ENCODE results near the gene MMGT1.
A peak's percentile ranks its signal among the peaks of the same experiment; 100 is the strongest.

Gene MMGT1

DNA sequence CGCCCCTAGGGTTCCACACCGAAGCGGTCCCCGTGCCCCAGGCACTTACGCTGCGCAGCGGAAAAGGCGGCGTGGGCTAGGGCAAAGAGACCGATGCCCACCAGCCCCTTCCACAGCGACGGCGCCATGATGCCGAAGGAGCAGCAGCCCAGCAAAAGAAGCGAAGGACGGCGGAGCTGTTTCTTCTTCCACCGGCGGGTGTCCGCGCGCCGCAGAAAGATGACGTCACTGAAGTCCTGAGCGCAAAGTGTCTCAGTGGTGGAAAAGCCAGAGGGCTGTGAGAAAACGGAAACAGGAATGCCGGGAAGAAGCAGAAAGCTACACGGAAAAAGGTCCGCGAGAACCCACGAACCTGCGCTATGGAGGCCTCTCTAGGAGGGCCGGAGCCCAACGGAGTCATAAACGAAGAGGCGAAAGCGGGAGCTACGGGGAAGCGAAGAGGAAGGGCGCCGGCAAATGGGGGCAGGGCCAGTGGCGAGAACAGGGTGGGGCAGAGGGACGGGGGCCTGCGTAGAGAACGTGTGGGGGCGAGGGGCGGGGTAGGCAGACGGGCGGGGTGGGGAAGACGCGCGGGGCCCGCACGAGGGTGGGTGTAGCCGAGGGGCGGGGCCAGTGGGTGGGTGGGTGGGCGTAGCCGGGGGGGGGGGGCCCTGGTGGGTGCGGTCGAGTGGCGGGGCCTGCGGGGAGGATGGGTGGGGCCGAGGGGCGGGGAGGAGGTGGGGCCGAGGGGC, at the start of gene MMGT1:
TSS of gene MMGT1 (minus strand) at position 441 of the 731 bp plus-strand sequence. CDS start at position 128, 313 bp downstream.
- peak; percentile 92 for DNase-seq

DNA sequence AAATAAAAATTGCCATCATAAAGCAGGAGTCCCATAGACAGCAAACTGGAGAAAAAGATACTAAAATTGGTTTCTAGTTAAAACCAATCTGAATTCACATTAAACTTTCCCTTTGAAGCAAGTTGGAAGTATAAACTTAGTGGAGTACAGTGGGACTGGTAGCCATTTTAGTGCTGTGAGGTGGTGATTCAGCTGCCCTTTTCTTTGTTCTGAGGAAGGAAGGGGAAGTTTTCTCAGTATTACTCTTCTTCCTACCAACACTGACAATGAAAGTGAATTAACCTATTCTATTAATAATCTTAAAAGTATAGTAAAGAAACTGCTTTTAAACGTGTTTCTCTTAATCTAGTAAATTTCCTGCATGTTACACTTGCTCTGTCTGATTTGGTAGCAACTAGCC, 48.1 kb upstream of the MMGT1 start:
- in situ Hi-C loops (cut with MboI; ENCODE audit: low pct_unique_long_range_greater_than_20kb, low sequenced_read_pairs): no loop called here
- no peak for DNase-seq

More for the DNA sequence above, at the start of gene MMGT1:
- in situ Hi-C loops (cut with MboI; ENCODE audit: low pct_unique_long_range_greater_than_20kb, low sequenced_read_pairs): no loop called here

DNA sequence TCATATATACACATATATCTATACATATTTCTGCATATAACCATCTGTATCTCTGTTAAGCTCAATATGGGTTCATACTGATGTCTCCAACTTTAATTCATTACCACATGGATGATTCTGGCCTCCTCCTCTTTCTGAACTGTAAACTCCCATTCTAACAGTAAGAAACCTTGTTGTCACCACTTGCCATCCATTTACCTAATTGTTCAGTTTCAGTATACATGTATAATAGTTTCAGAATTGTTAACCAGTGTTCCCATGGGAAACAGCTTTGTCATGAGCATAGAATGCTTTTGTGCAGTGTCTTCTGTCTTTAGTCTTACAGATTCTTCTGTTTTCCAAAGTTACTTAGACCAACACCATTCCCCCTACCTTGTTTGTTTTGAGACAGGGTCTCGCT, 47.4 kb upstream of the MMGT1 start:
- DNase-seq: no peak
- in situ Hi-C loops (cut with MboI; ENCODE audit: low pct_unique_long_range_greater_than_20kb, low sequenced_read_pairs): no loop called here

DNA sequence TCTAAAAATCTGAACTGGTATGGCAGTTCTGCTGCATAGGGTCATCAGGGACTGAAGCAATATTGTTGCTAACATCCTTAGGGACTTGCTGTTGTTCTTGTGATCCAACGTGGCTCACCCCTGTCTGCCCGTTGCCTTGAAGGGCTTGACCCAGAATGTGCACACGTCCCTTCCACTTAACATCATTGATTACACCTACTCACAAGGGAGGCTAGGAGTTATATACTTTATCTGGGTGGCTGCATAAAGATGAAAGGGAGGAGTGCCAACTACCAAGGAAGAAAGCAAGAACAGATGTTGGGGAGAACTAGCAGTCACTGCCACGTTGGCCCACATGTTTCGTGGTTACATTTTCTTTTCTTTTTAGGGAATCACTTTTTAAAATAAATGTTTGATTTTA, 45.4 kb upstream of the MMGT1 start:
- in situ Hi-C loops (cut with MboI; ENCODE audit: low pct_unique_long_range_greater_than_20kb, low sequenced_read_pairs): no loop called here
- no peak for DNase-seq

DNA sequence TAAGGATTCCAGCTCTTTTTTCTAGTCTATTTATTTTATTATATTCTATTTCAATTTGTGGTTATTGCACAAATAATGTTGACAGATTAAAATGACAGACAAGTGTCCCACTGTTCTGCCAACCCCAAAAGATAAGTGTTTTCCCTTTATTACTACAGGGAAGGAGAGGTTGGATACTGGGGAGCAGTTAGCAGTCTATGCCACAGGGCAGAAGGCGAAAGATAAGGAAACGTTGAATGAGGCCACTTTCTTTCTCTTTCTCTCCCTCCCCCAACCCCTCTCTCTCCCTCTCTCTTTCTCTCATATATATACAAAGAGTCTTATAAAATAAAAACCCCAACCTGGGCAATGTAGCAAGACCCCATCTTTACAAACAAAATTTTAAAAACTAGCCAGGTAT, 43.1 kb upstream of the MMGT1 start:
- in situ Hi-C loops (cut with MboI; ENCODE audit: low pct_unique_long_range_greater_than_20kb, low sequenced_read_pairs): no loop called here
- DNase-seq: no peak

DNA sequence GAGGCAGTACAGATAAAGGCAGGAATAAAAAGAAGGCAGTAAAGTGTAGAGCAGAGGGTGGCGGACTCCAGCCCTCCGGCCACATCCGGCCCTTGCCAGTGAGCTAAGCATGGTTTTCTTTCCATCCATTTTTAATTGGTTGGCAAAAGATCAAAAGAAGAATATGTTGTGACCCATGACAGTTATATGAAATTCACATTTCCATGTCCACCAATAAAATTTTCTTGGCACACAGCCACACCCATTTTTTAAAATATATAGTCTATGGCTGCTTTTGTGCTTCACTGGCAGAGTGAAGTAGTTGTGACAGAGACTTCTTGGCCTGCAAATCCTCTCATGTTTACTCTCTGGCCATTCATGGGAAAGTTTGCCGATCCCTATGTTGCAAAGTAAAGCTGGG, 41.2 kb upstream of the MMGT1 start:
- in situ Hi-C loops (cut with MboI; ENCODE audit: low pct_unique_long_range_greater_than_20kb, low sequenced_read_pairs): no loop called here
- no peak for DNase-seq

DNA sequence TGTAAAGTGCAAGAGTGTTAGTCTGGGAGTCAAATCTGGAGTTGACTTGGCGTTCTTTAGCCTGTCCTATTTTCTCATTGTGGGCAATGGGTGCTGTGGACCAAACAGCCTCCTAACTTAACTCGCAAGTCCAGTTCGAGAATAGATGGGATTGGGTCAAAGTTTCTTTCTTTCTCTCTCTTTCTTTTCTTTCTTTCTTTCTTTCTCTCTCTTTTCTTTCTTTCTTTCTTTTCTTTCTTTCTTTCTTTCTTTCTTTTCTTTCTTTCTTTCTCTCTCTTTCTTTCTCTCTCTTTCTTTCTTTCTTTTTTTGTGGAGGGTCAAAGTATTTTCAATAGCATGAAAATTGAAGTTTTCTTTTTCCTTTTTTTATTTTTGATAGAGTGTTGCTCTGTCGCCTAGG, 14.5 kb upstream of the MMGT1 start:
- DNase-seq: no peak

DNA sequence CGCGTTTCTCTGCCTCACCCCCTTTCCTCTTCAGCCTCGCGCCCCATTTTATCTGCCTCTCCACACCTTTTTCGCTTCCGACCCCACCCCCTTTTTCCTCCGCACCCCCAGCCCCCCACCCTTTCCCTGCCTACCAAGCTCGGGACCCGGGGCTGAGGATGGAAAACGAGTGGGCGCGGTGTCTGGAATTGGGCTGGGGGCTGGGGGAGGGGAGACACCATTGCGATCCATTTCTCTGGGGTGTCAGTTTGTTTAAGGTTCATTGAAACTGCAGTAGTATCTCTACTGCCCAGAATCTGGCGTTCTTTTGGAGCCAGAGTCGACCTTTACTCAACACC, 12.2 kb upstream of the MMGT1 start:
- DNase-seq: no peak
- in situ Hi-C loops (cut with MboI; ENCODE audit: low pct_unique_long_range_greater_than_20kb, low sequenced_read_pairs): no loop called here

More for the DNA sequence above, 14.5 kb upstream of the MMGT1 start:
- in situ Hi-C loops (cut with MboI; ENCODE audit: low pct_unique_long_range_greater_than_20kb, low sequenced_read_pairs): no loop called here

DNA sequence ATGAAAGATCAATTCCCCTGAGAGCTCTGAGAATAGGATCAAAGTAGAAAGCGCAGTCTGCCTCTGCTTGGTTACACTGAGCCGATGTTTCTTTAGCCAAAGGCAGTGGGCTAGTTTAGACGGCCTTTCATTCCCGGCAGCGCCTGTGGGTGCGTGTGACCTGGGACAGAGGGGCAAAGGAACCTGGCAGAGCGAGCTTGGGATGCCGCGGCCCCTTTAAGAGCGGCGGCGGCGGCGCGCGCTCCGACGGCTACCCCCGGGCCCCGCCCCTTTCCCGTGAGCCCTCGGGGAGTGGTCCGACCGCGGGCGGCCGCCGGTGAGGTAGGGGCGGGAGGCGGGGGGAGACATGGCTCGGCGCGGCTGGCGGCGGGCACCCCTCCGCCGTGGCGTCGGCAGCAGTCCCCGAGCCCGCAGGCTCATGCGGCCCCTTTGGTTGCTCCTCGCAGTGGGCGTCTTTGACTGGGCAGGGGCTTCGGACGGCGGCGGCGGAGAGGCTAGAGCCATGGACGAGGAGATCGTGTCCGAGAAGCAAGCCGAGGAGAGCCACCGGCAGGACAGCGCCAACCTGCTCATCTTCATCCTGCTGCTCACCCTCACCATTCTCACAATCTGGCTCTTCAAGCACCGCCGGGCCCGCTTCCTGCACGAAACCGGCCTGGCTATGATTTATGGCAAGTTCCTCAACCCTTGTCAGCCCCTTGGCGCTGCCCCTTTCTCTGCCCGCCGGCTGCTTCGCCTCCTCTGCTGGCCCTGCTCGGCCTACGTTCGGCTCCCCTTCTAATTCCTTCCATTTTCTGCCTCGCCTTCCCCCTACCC, 11.6 kb upstream of the MMGT1 start, which contains the start of gene SLC9A6:
TSS of gene SLC9A6 (plus strand) at position 279 of the 816 bp plus-strand sequence. CDS start at position 503, 224 bp downstream.
- in situ Hi-C loops (cut with MboI; ENCODE audit: low pct_unique_long_range_greater_than_20kb, low sequenced_read_pairs): no loop called here
- peak; percentile 81 for DNase-seq

DNA sequence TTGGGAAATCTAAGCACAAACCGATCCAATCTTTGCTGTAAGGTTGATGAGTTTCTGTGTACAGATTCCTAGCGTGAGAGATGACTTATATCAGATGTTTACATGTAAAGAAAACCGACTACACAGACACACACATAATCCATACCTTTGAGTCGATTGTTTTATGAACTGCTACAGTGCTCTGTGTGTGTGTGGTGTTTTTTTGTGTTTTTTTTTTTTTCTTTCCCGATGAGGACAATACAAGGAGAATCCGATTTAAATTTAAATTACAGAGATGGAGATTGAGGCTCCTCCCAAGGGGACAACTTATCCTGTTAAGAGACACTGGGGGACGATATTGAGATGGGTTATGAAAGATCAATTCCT, 11.0 kb upstream of the MMGT1 start:
- peak; percentile 25 for DNase-seq
- in situ Hi-C loops (cut with MboI; ENCODE audit: low pct_unique_long_range_greater_than_20kb, low sequenced_read_pairs): no loop called here

DNA sequence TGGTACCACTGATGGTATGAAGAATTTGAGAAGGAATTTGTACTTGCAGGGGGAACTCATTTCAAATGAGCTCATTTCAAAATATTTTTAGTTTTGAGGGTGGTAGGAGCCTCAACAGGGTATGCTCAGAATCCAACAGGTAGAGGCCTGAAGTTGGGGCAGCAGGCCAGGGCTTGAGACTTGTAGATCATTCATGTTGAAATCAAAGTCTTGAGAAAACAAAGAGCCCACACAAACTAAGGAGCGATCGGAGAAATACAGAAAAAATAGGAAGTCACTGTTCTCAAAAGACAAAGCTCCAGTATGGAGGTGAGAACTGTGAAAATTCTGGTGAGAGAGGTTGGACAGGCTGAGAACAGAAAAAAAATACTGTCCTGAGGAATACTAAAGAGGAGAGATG, 10.5 kb upstream of the MMGT1 start:
- DNase-seq: peak; percentile 21
- in situ Hi-C loops (cut with MboI; ENCODE audit: low pct_unique_long_range_greater_than_20kb, low sequenced_read_pairs): no loop called here

DNA sequence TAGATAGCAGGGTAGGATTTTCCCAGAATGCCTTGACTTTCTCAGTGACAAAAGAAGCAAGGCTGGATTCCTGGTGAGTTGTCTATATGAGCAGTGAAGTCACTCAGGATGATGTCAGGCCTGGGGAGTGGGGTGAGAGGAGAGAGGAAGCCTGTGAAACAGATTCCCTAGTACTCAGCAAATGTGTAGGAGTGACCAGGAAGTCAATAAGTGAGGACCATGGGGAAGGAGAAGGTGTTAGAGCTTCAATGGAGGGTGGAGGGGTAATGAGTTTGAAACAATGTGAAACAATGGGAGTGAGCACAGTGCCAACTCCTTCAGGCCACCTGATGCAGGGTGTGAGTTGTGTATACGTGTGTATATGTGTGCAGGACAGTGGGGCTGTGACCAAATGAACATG, 9.1 kb upstream of the MMGT1 start:
- peak; percentile 35 for DNase-seq
- in situ Hi-C loops (cut with MboI; ENCODE audit: low pct_unique_long_range_greater_than_20kb, low sequenced_read_pairs): no loop called here

DNA sequence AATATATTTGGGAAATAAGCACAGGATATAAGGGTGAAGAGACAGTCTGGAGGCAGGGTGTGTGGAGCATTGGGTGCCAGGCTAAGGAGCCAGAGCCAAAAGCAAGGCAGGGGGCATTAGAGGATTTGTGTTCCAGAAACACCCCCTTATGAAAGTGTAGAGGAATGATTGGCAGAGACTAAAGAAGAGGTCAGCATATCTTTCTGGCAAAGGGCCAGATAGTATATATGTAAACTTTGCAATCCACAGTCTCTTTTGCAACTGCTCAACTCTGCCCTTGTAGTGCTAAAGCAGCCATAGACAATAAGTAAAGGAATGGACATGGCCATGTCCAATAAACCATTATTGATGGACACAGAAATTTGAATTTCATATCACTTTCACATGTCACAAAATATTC, 7.9 kb upstream of the MMGT1 start:
- in situ Hi-C loops (cut with MboI; ENCODE audit: low pct_unique_long_range_greater_than_20kb, low sequenced_read_pairs): no loop called here
- peak; percentile 16 for DNase-seq

DNA sequence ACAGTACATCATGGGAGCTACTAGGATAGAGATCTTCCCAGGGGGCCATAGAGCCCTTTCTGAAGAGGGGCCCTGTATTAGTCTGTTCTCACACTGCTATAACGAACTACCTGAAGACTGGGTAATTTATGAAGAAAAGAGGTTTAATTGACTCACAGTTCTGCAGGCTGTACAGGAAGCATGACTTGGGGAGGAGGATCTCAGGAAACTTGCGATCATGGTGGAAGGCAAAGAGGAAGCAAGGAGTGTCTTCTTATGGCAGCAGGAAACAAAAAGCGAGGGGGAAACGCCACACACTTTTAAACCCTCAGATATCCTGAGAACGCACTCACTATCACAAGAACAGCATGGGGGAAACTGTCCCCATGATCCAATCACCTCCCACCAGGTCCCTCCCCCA, 7.2 kb upstream of the MMGT1 start:
- in situ Hi-C loops (cut with MboI; ENCODE audit: low pct_unique_long_range_greater_than_20kb, low sequenced_read_pairs): no loop called here
- DNase-seq: peak; percentile 61

DNA sequence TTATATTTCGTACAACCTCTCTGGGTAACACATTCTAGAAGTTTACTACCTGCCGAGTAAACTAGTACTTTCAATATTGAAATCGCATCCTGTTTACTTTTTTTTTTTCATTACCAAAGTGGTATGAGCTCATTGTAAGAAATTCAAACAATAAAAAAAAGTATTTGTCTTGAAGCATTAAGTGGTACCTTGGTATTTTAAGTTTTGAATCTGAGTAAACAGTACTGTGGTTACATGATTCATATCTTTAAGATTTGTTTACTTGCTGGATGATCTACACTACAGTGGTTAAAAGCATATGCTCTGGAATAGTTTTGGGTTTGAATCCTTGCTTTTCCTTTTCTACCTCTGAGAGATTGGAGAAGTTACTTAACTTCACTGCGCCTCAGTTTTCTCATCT, 3.8 kb upstream of the MMGT1 start:
- in situ Hi-C loops (cut with MboI; ENCODE audit: low pct_unique_long_range_greater_than_20kb, low sequenced_read_pairs): no loop called here
- DNase-seq: no peak

DNA sequence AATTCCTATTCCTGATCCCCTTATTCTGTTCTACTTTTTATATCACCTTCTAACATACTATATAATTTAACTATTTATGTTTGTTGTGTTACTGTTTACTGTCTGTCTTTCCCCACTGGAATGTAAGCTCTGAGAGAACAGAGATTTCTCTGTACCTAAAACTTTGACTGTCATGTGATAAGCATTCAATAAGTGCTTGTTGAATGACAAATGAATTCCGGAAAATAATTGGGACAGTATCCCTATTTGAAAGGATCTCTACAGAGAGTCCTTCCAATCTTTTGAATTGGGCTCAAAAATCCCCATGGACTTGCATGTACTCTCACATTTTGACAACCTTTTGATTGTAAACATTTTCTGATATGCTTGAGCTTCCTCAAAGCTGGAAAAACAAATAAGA, 1.6 kb upstream of the MMGT1 start:
- in situ Hi-C loops (cut with MboI; ENCODE audit: low pct_unique_long_range_greater_than_20kb, low sequenced_read_pairs): no loop called here
- DNase-seq: no peak

DNA sequence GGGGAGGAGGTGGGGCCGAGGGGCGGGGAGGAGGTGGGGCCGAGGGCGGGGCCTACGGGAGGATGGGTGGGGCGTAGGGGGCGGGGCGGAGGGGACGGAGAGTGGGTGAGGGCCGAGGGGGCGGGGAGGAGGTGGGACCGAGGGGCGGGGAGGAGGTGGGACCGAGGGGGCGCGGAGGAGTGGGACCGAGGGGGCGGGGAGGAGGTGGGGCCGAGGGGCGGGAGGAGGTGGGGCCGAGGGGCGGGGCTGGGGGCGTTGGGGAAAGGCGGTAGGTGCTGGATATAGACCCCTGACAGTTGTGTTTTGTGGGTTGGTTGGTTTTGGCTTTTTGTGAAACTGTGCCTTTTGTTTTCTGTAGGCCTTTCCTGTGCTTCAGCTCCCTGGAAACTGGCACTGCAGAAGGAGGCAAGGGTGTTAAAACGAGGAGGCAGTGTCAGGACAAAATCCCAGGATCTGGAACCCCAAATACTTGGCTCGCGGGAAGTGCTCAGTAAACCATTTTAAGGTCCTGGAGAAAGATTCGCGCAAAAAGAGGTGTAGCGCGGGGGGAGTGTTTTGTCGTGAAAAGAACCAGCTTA, 580 bp upstream of the MMGT1 start:
- in situ Hi-C loops (cut with MboI; ENCODE audit: low pct_unique_long_range_greater_than_20kb, low sequenced_read_pairs): no loop called here
- DNase-seq: peak; percentile 36

DNA sequence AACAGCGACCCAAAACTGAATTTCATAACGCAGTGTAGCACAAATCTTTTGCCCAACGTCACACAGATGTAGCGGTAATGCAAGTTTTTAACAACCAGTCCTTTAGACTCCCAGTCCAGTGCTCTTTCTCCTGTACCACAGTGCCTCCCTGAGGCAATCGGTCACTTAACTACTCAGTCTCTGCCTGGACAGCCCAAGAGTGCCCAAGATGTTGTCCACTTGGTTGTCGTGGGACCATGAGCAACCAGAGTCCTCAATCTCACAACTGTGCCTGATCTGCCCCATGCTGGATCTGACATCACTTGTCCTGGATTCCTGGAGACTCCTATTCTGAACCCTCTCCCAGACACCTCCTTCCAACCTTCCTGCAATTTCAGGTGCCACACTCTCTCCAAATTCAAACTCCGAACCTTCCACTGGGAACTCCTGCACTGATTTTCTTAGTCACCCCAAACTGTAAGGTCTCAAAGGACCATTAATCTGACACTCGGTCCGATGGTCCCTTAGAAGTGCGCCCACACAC, 702 bp downstream of the MMGT1 start:
- in situ Hi-C loops (cut with MboI; ENCODE audit: low pct_unique_long_range_greater_than_20kb, low sequenced_read_pairs): no loop called here
- DNase-seq: no peak

DNA sequence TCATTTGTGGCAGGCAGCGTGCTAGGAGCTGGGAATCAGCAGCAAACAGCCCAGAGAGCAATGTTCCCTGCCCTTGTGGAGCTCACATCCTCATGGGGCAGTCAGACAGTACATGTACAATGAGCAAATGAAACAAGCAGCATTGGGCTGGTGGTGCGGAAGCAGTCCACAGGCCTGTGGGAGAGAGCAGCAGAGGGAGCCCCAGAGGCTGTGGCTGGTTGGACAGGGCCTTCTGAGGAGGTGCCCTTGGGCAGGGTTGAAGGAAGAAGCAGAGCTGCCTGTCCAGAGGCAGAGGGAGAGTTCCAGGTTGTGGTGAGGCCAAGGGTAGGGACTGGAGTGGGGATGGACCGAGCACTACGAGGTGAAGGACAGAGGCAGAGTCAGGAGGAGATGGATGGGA, 22.5 kb downstream of the MMGT1 start:
- in situ Hi-C loops (cut with MboI; ENCODE audit: low pct_unique_long_range_greater_than_20kb, low sequenced_read_pairs): no loop called here
- DNase-seq: no peak

DNA sequence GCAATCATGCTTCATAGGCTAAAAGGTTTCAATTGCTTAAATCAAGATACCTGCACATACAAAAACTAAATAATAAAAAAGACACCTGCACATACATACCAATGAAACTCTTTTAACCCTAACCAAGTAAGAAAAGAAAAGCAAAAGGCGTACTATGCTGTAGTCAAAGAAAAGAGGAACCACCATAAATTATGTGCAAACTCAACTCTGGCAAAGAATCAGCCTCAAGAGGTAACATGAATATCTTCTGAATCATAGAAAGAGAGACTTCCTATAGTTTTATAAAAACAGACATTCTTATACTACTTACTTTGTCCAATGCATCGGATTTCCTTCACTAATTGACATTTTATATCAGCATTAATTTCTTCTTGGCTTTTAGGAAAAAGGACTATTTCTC, 29.3 kb downstream of the MMGT1 start:
- DNase-seq: peak; percentile 12
- in situ Hi-C loops (cut with MboI; ENCODE audit: low pct_unique_long_range_greater_than_20kb, low sequenced_read_pairs): no loop called here

Measured in KBM-7 (cell line).